DND-41 (cell line): ENCODE results near the gene PPFIBP2.
A peak's percentile ranks its signal among the peaks of the same experiment; 100 is the strongest.

Source experiments
- ATAC-seq: fragments of 200-7000 bp; cut with Tn5 transposase; 3 replicates; pipeline ENCODE4 v1.9.1; 2021; ENCODE audit warnings: low read depth; ENCODE audit not compliant: insufficient read depth
- DNase-seq: peaks from one replicate; pipeline ENCODE4 v3.0.0-alpha.2; 2020
- H2AFZ ChIP-seq: 2 replicates; pipeline ENCODE4 v1.6.0; 2012; ENCODE audit warnings: low read depth, low read length
- H3K27ac ChIP-seq: 2 replicates; pipeline ENCODE4 v1.5.1; 2012; ENCODE audit warnings: low read length, inconsistent platforms
- H3K27me3 ChIP-seq: fragments of 200-600 bp; sonication (generic); 2 replicates; pipeline ENCODE4 v1.6.0; 2012; ENCODE audit warnings: low read length, mild to moderate bottlenecking, inconsistent platforms; ENCODE audit not compliant: insufficient read depth, poor library complexity
- H3K36me3 ChIP-seq: 2 replicates; pipeline ENCODE4 v1.5.1; 2012; ENCODE audit warnings: low read length, inconsistent platforms; ENCODE audit not compliant: insufficient read depth
- H3K4me1 ChIP-seq: 2 replicates; pipeline ENCODE4 v1.5.1; 2012; ENCODE audit warnings: mild to moderate bottlenecking, low read length; ENCODE audit not compliant: insufficient read depth
- H3K4me2 ChIP-seq: 2 replicates; pipeline ENCODE4 v1.6.0; 2012; ENCODE audit warnings: mild to moderate bottlenecking, moderate library complexity, low read length, inconsistent platforms; ENCODE audit not compliant: insufficient read depth
- H3K4me3 ChIP-seq, 2 experiments: fragments of 200-600 bp in 1 of 2; shearing (Covaris generic) in 1 of 2; 2 replicates each; pipeline ENCODE4 v1.5.1; 2012 to 2016; ENCODE audit warnings: inconsistent platforms in 2 of 2, low read length in 2 of 2, mild to moderate bottlenecking in 2 of 2, low read depth in 1 of 2, moderate library complexity in 1 of 2
- H3K79me2 ChIP-seq: 2 replicates; pipeline ENCODE4 v1.6.0; 2012; ENCODE audit warnings: low read length, inconsistent platforms; ENCODE audit not compliant: insufficient read depth
- H3K9ac ChIP-seq: 2 replicates; pipeline ENCODE4 v1.6.0; 2012; ENCODE audit warnings: low read depth, mild to moderate bottlenecking, inconsistent platforms, low read length, moderate library complexity
- H3K9me3 ChIP-seq: 2 replicates; pipeline ENCODE4 v1.5.1; 2012; ENCODE audit warnings: low read length, moderate library complexity, mild to moderate bottlenecking, inconsistent platforms; ENCODE audit not compliant: insufficient read depth, severe bottlenecking
- H4K20me1 ChIP-seq: 2 replicates; pipeline ENCODE4 v1.6.0; 2012; ENCODE audit warnings: low read length; ENCODE audit not compliant: insufficient read depth
- EZH2 ChIP-seq: IDR thresholded peaks from 3 replicates; pipeline ENCODE4 v1.6.1; 2012; ENCODE audit warnings: borderline replicate concordance, low read depth, mild to moderate bottlenecking, moderate library complexity, low read length, inconsistent platforms; ENCODE audit not compliant: severe bottlenecking
- TF ChIP-seq, protein P1 (sequence below): IDR thresholded peaks from 2 replicates; pipeline ENCODE4 v1.5.1; 2012; ENCODE audit warnings: borderline replicate concordance, low read length, moderate library complexity, mild to moderate bottlenecking; ENCODE audit not compliant: poor library complexity, severe bottlenecking; ENCODE audit errors: extremely low read depth

The PPFIBP2 gene

DNA sequence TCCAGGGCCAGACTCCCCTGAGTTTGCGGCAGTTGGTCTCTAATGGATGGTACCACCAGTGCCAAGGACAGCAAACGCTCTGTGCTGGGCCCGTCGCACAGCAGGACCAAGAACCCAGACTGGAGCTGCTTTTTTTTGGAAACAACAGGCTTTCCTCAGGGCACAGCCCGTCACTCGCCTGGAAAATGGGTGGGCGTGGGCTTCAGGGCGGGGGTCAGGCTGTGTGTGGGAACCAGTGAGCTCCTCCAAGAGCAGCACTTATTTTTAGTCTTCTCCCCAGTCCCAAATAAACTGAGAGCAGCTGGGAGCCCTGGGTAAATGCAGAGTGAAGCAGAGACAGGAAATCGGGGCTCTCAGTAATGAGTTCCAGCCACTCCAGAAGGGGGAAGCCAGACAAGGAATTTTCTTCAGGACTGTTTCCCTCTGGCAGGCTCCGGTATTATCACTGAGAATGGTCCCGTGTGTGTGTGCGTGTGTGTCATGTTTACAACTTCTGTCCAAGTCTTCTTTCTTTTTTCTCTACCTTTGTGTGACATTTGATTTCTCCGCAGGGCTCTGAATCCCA lies 63.0 kb downstream of the PPFIBP2 start:
- Histone ChIP-seq H3K27me3 (peaks cover 46% of the 10 kb centered on the region), H3K79me2 (no peaks in the 10 kb centered on the region), H3K4me3 (no peak overlapping the region), H2AFZ (no peak overlapping the region), H3K36me3 (no peaks in the 10 kb centered on the region), H3K4me1 (peaks cover 33% of the 10 kb centered on the region), H3K27ac (no peak overlapping the region), H3K4me2 (0 out of 2 replicates have a peak overlapping the region, but pooled peaks have one; percentile 48), H4K20me1 (peaks cover 3% of the 10 kb centered on the region), H3K9me3 (no peaks in the 10 kb centered on the region), H3K9ac (no peak overlapping the region)
- no peak for ATAC-seq
- DNase-seq, result no peak
- TF ChIP-seq, protein P1, sequence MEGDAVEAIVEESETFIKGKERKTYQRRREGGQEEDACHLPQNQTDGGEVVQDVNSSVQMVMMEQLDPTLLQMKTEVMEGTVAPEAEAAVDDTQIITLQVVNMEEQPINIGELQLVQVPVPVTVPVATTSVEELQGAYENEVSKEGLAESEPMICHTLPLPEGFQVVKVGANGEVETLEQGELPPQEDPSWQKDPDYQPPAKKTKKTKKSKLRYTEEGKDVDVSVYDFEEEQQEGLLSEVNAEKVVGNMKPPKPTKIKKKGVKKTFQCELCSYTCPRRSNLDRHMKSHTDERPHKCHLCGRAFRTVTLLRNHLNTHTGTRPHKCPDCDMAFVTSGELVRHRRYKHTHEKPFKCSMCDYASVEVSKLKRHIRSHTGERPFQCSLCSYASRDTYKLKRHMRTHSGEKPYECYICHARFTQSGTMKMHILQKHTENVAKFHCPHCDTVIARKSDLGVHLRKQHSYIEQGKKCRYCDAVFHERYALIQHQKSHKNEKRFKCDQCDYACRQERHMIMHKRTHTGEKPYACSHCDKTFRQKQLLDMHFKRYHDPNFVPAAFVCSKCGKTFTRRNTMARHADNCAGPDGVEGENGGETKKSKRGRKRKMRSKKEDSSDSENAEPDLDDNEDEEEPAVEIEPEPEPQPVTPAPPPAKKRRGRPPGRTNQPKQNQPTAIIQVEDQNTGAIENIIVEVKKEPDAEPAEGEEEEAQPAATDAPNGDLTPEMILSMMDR, result no peak
- no peak for TF ChIP-seq EZH2

DNA sequence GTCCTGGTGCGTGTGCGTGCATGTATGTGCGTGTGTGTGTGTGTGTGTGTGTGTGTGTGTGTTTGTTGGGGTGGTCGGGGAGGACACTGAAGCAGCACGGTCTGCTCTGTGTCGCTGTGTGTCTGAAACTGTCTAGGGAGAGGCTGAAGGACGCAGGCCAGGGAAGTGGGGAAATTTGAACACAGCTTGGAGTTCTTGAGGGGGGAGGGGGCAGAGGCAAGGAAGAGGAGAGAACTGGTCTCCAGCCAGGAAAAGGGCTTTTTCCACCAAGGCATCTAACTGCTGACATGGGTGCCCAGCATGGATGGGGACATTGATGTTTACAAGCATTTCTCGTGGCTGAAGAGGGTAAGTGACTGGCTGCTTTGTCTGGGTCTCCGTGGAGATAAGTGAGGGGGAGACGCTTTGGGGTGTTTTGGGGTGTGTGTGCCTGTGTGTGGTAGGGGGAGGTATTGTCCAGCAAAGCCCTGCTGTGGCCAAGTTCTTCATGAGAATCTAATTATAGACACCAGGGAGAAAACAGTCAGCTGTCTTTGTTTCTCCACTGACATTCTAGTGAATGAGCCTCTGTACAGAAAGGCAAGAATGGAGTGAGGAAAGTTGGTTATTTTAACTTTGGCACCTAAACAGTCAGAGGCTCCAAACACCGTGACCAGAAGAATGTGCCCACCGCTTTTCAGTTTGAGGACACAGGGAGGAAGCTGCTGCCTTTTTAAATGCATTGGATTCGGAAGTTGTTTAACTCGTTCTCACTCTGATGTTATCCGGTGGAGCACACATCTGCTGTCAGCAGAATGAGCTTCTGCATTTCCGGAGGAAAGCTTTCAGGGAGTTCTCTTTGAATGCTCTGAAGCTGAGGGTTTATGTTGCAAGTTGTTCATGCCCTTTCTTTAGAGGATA lies 63.7 kb downstream of the PPFIBP2 start:
- peaks cover 33% of the 10 kb centered on the region for H3K4me1 ChIP-seq
- DNase-seq, result peak; percentile 42
- H3K9ac ChIP-seq, result 0 out of 2 replicates have a peak overlapping the region, but pooled peaks have one; percentile 11
- H3K27me3 ChIP-seq, result peaks cover 40% of the 10 kb centered on the region
- TF ChIP-seq EZH2, result no peak
- TF ChIP-seq, protein P1, result no peak
- H3K36me3 ChIP-seq, result no peaks in the 10 kb centered on the region
- H4K20me1 ChIP-seq, result no peaks in the 10 kb centered on the region; the same call in 1 of the 2 replicates
- peak overlapping the region; percentile 48 for H3K4me2 ChIP-seq
- no peaks in the 10 kb centered on the region for H3K9me3 ChIP-seq
- H2AFZ ChIP-seq, result peak overlapping the region; percentile 49; the same call in 1 of the 2 replicates
- H3K4me3 ChIP-seq, result peak overlapping the region in 1 of 2 experiments; percentile 24; a peak in 1 of 4 replicates
- peak; percentile 83 for ATAC-seq
- no peaks in the 10 kb centered on the region for H3K79me2 ChIP-seq
- 0 out of 2 replicates have a peak overlapping the region, but pooled peaks have one; percentile 12 for H3K27ac ChIP-seq

DNA sequence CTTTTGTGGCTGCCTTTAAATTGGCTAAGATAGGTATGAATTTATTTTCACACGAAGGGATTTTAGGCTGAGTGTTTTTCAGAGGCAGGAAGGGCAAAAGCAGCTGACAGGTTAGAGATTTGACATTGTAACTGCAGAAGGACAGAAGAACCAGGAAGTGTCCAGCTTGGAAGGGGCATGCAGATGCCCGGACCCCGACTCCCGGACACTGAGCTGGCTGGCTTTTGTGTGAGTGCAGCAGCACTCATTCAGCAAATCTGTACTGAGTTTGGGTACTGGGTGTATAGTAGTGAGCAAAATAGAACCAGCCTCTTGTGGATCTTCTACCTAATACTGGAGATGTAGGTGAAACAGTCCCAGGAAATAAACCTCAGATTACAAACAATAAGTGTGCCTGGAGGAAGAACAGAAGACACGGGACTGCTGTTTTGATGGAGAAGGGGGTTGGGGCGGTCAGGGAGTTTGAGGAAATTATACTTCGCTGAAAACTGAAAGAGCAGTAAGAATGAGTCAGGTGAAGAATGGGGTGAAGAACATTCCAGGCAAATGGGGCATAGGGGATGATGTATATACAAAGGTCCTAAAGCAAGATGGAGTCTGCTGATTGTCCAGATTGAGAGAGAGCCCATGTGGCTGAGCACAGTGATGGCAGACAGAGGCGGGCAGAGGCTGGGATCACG lies 64.6 kb downstream of the PPFIBP2 start:
- Histone ChIP-seq H3K4me2 (peak overlapping the region; percentile 48), H3K27ac (no peak overlapping the region), H3K79me2 (no peaks in the 10 kb centered on the region), H3K4me1 (peaks cover 33% of the 10 kb centered on the region), H3K27me3 (peaks cover 34% of the 10 kb centered on the region), H3K36me3 (no peaks in the 10 kb centered on the region), H2AFZ (peak overlapping the region; percentile 21; the same call in 1 of the 2 replicates), H4K20me1 (no peaks in the 10 kb centered on the region; the same call in 1 of the 2 replicates), H3K9ac (0 out of 2 replicates have a peak overlapping the region, but pooled peaks have one; percentile 5), H3K4me3 (peak overlapping the region in 1 of 2 experiments; percentile 24; a peak in 1 of 4 replicates), H3K9me3 (no peaks in the 10 kb centered on the region)
- ATAC-seq (no peak), DNase-seq (no peak)
- TF ChIP-seq EZH2, result no peak
- TF ChIP-seq, protein P1, result no peak
